ENCODE measurements around the gene ADGRB2.

Gene ADGRB2

GRCh38 chr1:31793586-31794285 is 29.6 kb upstream of the ADGRB2 start:
- no peak for DNase-seq

- no peak for DNase-seq
Observed at GRCh38 chr1:31793086-31793485, 28.9 kb upstream of the ADGRB2 start.

- no peak for DNase-seq
Observed at GRCh38 chr1:31792541-31792940, 28.4 kb upstream of the ADGRB2 start.

GRCh38 chr1:31792116-31792515 is 28.0 kb upstream of the ADGRB2 start:
- no peak for DNase-seq

- DNase-seq: no peak
Observed at GRCh38 chr1:31791131-31791858, 27.2 kb upstream of the ADGRB2 start.

GRCh38 chr1:31790641-31791091 is 26.5 kb upstream of the ADGRB2 start:
- no peak for DNase-seq

GRCh38 chr1:31790140-31790539 is 26.0 kb upstream of the ADGRB2 start:
- DNase-seq: no peak

- DNase-seq: peak; percentile 92
Observed at GRCh38 chr1:31789259-31790065, 25.3 kb upstream of the ADGRB2 start.

GRCh38 chr1:31788825-31789256 is 24.7 kb upstream of the ADGRB2 start:
- DNase-seq: no peak

GRCh38 chr1:31788138-31788824 is 24.1 kb upstream of the ADGRB2 start:
- peak; percentile 82 for DNase-seq

GRCh38 chr1:31787786-31788137 is 23.6 kb upstream of the ADGRB2 start:
- no peak for DNase-seq

- DNase-seq: no peak
Observed at GRCh38 chr1:31787261-31787660, 23.1 kb upstream of the ADGRB2 start.

GRCh38 chr1:31786366-31787060 is 22.4 kb upstream of the ADGRB2 start:
- no peak for DNase-seq

- DNase-seq: no peak
Observed at GRCh38 chr1:31785947-31786290, 21.8 kb upstream of the ADGRB2 start.

GRCh38 chr1:31785020-31785946 is 21.1 kb upstream of the ADGRB2 start:
- DNase-seq: no peak

- DNase-seq: no peak
Observed at GRCh38 chr1:31784356-31785019, 20.3 kb upstream of the ADGRB2 start.

- DNase-seq: no peak
Observed at GRCh38 chr1:31783846-31784245, 19.7 kb upstream of the ADGRB2 start.

- DNase-seq: no peak
Observed at GRCh38 chr1:31782421-31783410, 18.6 kb upstream of the ADGRB2 start.

- no peak for DNase-seq
Observed at GRCh38 chr1:31781756-31782371, 17.7 kb upstream of the ADGRB2 start.
